ENCODE measurements around the gene KCNMA1. TPM values are rescaled to one million over a fixed set of nuclear protein-coding genes. Genes with fewer than 3 reads are reported as not detected.

KCNMA1 gene
- total and polyA plus RNA-seq, 10 of the 15 experiments (the other 5 are each of a cell fraction or from before 2014, with no cell fraction given) = 8.5 to 77.0 (median 21.3) TPM

DNA sequence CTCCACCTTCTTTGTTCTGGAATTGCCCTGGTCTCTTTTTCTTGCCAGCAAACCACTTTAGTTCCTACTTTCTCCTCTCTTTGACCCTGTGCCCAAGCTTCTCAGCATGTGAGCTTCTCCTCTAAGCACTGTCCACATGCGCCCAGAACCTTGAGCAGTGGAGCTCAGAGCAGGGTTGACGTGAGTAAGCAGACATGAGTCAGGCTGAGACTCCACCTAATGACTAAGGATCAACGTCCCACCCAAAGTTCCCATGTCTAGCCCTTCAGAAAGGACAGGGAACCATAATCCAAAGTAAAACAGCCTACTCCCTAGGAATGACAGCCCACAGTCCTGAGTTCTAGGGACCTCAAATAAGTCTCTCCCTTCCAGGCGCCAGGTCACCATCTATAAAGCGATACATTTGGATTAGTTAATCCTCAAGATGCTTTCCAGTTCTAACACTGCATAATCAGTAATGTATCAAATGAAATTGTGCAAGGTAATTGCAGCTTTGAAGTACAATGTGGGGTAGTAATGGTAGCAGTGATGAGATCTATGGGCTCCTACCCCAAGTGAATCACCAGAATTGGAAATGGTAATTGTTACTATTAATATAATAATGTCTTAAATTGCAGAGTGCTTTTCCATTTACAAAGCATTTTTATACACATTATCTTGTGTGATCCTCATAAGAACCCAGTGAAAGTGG is 44.5 kb downstream of the KCNMA1 start:
- Histone ChIP-seq H3K79me2 (ENCODE audit: control insufficient read depth, insufficient read depth, low read length) (no peaks in the 10 kb centered on the region), H3K9me3 (replicated peaks; ENCODE audit: control insufficient read depth, insufficient read depth, low read length) (no peaks in the 10 kb centered on the region), H4K20me1 (ENCODE audit: control insufficient read depth, insufficient read depth) (no peaks in the 10 kb centered on the region), H3K9ac (ENCODE audit: control insufficient read depth, insufficient read depth, low read length) (no peak overlapping the region), H3K27me3 (replicated peaks in 1 of 2; ENCODE audit: control insufficient read depth in 2 of 2, insufficient read depth in 2 of 2, low read length in 1 of 2) (no peaks in the 10 kb centered on the region), H2AFZ (ENCODE audit: control insufficient read depth, low read depth, low read length) (no peak overlapping the region), H3K4me1 (ENCODE audit: control insufficient read depth, insufficient read depth, low read length) (no peaks in the 10 kb centered on the region), H3K4me3 (no peak overlapping the region), H3K27ac (ENCODE audit: control insufficient read depth, insufficient read depth) (no peak overlapping the region), H3K36me3 (ENCODE audit: control insufficient read depth in 2 of 2, insufficient read depth in 2 of 2, low read length in 1 of 2) (no peaks in the 10 kb centered on the region), H3K4me2 (ENCODE audit: control insufficient read depth, insufficient read depth) (no peak overlapping the region)
- ChIA-PET RAD21 (ENCODE audit: unreplicated experiment) (interaction anchor here (1.0 kb wide), 1 partner anchor 11 kb away, joined by 3 read pairs; no protein-coding TSS in a partner anchor), SMC1A (ENCODE audit: uncharacterized antibody, unreplicated experiment) (interaction anchor here (0.7 to 1.4 kb wide), 4 partner anchors 10 to 33 kb away, joined by 3 to 4 read pairs (median 4); no protein-coding TSS in a partner anchor), CTCF (no interaction called here), POLR2A (interaction anchor here (0.7 kb wide), 1 partner anchor 78 kb away, joined by 3 read pairs; no protein-coding TSS in a partner anchor)
- intact Hi-C loops (cut with micrococcal nuclease; ENCODE audit: unreplicated experiment) (no loop called here), in situ Hi-C loops (cut with MboI) (no loop called here)
- 35% methylated on average over 5 of the region's 5 CpGs for WGBS (ENCODE audit: insufficient coverage, insufficient replicate concordance, low lambda C conversion rate, missing lambda C conversion rate)
- no peak for FAIRE-seq
- TF ChIP-seq, protein P1, sequence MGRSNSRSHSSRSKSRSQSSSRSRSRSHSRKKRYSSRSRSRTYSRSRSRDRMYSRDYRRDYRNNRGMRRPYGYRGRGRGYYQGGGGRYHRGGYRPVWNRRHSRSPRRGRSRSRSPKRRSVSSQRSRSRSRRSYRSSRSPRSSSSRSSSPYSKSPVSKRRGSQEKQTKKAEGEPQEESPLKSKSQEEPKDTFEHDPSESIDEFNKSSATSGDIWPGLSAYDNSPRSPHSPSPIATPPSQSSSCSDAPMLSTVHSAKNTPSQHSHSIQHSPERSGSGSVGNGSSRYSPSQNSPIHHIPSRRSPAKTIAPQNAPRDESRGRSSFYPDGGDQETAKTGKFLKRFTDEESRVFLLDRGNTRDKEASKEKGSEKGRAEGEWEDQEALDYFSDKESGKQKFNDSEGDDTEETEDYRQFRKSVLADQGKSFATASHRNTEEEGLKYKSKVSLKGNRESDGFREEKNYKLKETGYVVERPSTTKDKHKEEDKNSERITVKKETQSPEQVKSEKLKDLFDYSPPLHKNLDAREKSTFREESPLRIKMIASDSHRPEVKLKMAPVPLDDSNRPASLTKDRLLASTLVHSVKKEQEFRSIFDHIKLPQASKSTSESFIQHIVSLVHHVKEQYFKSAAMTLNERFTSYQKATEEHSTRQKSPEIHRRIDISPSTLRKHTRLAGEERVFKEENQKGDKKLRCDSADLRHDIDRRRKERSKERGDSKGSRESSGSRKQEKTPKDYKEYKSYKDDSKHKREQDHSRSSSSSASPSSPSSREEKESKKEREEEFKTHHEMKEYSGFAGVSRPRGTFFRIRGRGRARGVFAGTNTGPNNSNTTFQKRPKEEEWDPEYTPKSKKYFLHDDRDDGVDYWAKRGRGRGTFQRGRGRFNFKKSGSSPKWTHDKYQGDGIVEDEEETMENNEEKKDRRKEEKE (IDR thresholded peaks at IDR 0.05) = no peak
- no peak for TF ChIP-seq SREBF2 (IDR thresholded peaks at IDR 0.05; ENCODE audit: low read length)
- TF ChIP-seq, protein P2, sequence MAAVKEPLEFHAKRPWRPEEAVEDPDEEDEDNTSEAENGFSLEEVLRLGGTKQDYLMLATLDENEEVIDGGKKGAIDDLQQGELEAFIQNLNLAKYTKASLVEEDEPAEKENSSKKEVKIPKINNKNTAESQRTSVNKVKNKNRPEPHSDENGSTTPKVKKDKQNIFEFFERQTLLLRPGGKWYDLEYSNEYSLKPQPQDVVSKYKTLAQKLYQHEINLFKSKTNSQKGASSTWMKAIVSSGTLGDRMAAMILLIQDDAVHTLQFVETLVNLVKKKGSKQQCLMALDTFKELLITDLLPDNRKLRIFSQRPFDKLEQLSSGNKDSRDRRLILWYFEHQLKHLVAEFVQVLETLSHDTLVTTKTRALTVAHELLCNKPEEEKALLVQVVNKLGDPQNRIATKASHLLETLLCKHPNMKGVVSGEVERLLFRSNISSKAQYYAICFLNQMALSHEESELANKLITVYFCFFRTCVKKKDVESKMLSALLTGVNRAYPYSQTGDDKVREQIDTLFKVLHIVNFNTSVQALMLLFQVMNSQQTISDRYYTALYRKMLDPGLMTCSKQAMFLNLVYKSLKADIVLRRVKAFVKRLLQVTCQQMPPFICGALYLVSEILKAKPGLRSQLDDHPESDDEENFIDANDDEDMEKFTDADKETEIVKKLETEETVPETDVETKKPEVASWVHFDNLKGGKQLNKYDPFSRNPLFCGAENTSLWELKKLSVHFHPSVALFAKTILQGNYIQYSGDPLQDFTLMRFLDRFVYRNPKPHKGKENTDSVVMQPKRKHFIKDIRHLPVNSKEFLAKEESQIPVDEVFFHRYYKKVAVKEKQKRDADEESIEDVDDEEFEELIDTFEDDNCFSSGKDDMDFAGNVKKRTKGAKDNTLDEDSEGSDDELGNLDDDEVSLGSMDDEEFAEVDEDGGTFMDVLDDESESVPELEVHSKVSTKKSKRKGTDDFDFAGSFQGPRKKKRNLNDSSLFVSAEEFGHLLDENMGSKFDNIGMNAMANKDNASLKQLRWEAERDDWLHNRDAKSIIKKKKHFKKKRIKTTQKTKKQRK (IDR thresholded peaks at IDR 0.05; ENCODE audit: low read depth, low read length) = no peak
- TF ChIP-seq TCF12 (IDR thresholded peaks at IDR 0.05; ENCODE audit: low read depth, low read length) = no peak
- no peak for TF ChIP-seq TARDBP (IDR thresholded peaks at IDR 0.05; ENCODE audit: borderline replicate concordance)
- TF ChIP-seq ZNF274 (IDR thresholded peaks at IDR 0.05; ENCODE audit: insufficient read depth, insufficient read length) = no peak
- TF ChIP-seq EZH2 (IDR thresholded peaks at IDR 0.05; ENCODE audit: borderline replicate concordance, control insufficient read depth, low read depth, low read length) = no peak
- TF ChIP-seq TCF7 (IDR thresholded peaks at IDR 0.05; ENCODE audit: borderline replicate concordance) = no peak
- TF ChIP-seq, protein P3, sequence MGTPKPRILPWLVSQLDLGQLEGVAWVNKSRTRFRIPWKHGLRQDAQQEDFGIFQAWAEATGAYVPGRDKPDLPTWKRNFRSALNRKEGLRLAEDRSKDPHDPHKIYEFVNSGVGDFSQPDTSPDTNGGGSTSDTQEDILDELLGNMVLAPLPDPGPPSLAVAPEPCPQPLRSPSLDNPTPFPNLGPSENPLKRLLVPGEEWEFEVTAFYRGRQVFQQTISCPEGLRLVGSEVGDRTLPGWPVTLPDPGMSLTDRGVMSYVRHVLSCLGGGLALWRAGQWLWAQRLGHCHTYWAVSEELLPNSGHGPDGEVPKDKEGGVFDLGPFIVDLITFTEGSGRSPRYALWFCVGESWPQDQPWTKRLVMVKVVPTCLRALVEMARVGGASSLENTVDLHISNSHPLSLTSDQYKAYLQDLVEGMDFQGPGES (IDR thresholded peaks at IDR 0.05) = no peak
- TF ChIP-seq ZZZ3 (IDR thresholded peaks at IDR 0.05; ENCODE audit: control insufficient read depth, insufficient read length, low read depth) = no peak
- no TSS peak for BruUV-seq (replicated peaks)
- no peak for DNase-seq (ENCODE audit: low read depth, low spot score)
- no peak for ATAC-seq
